Midbrain (tissue), 1 donor: ENCODE results near the gene B4GALT1.
A peak's percentile ranks its signal among the peaks of the same experiment; 100 is the strongest.
"Not testable (repeated sequence)": the region's sequence is repeated elsewhere in the genome, so short reads cannot be mapped to it uniquely, and the experiment has no call there.

Source experiments
- DNase-seq: peaks from one replicate; lab custom pipeline; 2025; lab: John Stamatoyannopoulos, UW

Gene B4GALT1

GRCh38 chr9:33103501-33104281, 63.4 kb downstream of the B4GALT1 start:
- no peak for DNase-seq

- DNase-seq, result no peak
Measured at GRCh38 chr9:33102551-33103210, 64.5 kb downstream of the B4GALT1 start.

GRCh38 chr9:33101104-33101951, 65.8 kb downstream of the B4GALT1 start:
- no peak for DNase-seq

GRCh38 chr9:33099754-33100153, 67.4 kb downstream of the B4GALT1 start:
- no peak for DNase-seq

GRCh38 chr9:33097192-33097591, 69.9 kb downstream of the B4GALT1 start:
- DNase-seq, result no peak

GRCh38 chr9:33092634-33093033, 74.5 kb downstream of the B4GALT1 start:
- no peak for DNase-seq

GRCh38 chr9:33085672-33086071, 81.5 kb downstream of the B4GALT1 start:
- DNase-seq, result not testable (repeated sequence)

GRCh38 chr9:33082538-33083326, 84.4 kb downstream of the B4GALT1 start:
- DNase-seq, result peak; percentile 10

GRCh38 chr9:33082128-33082527, 85.0 kb downstream of the B4GALT1 start:
- no peak for DNase-seq

- peak; percentile 68 for DNase-seq
Measured at GRCh38 chr9:33081128-33081851, 85.8 kb downstream of the B4GALT1 start.

GRCh38 chr9:33080534-33080933, 86.6 kb downstream of the B4GALT1 start:
- no peak for DNase-seq

- peak; percentile 96 for DNase-seq
Measured at GRCh38 chr9:33076046-33077004, 90.8 kb downstream of the B4GALT1 start, which contains the start of gene SMU1. Gene SMU1 (minus strand): TSS chr9:33076674. CDS start chr9:33076608, 66 bp downstream.

- no peak for DNase-seq
Measured at GRCh38 chr9:33068991-33069390, 98.1 kb downstream of the B4GALT1 start.

GRCh38 chr9:33065157-33066076, 101.7 kb downstream of the B4GALT1 start:
- peak; percentile 15 for DNase-seq
